GM12865 (cell line): ENCODE results near the gene PREX1.
A peak's percentile ranks its signal among the peaks of the same experiment; 100 is the strongest.

Experiments used
- DNase-seq: peaks from one replicate; pipeline ENCODE4 v3.0.0; 2010; ENCODE audit warnings: low read depth
- H3K4me3 ChIP-seq: 2 replicates; pipeline ENCODE4 v1.5.1; 2011; ENCODE audit warnings: mild to moderate bottlenecking, low read depth, low read length, control low read depth
- CTCF ChIP-seq: IDR thresholded peaks from 2 replicates; pipeline ENCODE4 v1.5.1; 2011; ENCODE audit warnings: low read length, control low read depth, low read depth, inconsistent platforms; ENCODE audit not compliant: insufficient read depth; ENCODE audit errors: missing control alignments

PREX1 gene

GRCh38 chr20:48681873-48682426 is 145.8 kb downstream of the PREX1 start:
- H3K4me3 ChIP-seq = no peak overlapping the region
- TF ChIP-seq CTCF = no peak
- no peak for DNase-seq

GRCh38 chr20:48681201-48681872 is 146.5 kb downstream of the PREX1 start:
- no peak for TF ChIP-seq CTCF
- no peak for DNase-seq

GRCh38 chr20:48680650-48681049 is 147.1 kb downstream of the PREX1 start:
- no peak for DNase-seq
- no peak for TF ChIP-seq CTCF
- no peak overlapping the region for H3K4me3 ChIP-seq

More at GRCh38 chr20:48681201-48681872, 146.5 kb downstream of the PREX1 start:
- H3K4me3 ChIP-seq = no peak overlapping the region

GRCh38 chr20:48679599-48679998 is 148.2 kb downstream of the PREX1 start:
- H3K4me3 ChIP-seq = no peak overlapping the region
- DNase-seq = peak; percentile 56
- no peak for TF ChIP-seq CTCF

- H3K4me3 ChIP-seq = no peak overlapping the region
- DNase-seq = no peak
- TF ChIP-seq CTCF = no peak
Measured at GRCh38 chr20:48679011-48679410, 148.8 kb downstream of the PREX1 start.

GRCh38 chr20:48678421-48678820 is 149.4 kb downstream of the PREX1 start:
- DNase-seq = no peak
- no peak for TF ChIP-seq CTCF
- H3K4me3 ChIP-seq = no peak overlapping the region
